NCI-H2196 treated with DMSO at 0.1 percent for 48 hours (cell line): ENCODE measurements around the gene ZMPSTE24.

Source experiments
- DNase-seq: peaks from one replicate; lab custom pipeline; 2025; ENCODE audit not compliant: unreplicated experiment; lab: John Stamatoyannopoulos, UW

Gene ZMPSTE24

GRCh38 chr1:40303051-40303771 lies 45.2 kb downstream of the ZMPSTE24 start:
- DNase-seq: no peak

DNA sequence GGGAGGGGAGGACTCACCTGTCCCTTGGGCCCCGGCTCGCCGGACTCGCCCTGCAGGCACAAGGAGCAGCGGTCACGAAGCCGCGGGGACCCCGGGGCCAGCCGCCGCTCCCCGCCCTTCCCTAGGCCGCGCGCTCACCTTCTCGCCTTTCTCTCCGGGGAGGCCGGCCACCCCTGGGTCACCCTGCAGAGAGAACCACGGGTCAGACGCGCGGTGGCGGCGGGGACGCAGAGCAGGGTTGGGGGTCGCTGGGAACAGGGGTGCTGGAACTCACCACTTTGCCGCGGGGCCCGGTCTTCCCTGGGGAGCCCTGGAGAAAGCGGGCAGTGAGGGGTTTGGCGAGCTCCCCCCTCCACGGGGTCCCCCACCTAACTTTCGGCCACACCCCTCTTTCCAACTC lies 45.8 kb downstream of the ZMPSTE24 start:
- no peak for DNase-seq

GRCh38 chr1:40305451-40305850 lies 47.4 kb downstream of the ZMPSTE24 start:
- no peak for DNase-seq

DNA sequence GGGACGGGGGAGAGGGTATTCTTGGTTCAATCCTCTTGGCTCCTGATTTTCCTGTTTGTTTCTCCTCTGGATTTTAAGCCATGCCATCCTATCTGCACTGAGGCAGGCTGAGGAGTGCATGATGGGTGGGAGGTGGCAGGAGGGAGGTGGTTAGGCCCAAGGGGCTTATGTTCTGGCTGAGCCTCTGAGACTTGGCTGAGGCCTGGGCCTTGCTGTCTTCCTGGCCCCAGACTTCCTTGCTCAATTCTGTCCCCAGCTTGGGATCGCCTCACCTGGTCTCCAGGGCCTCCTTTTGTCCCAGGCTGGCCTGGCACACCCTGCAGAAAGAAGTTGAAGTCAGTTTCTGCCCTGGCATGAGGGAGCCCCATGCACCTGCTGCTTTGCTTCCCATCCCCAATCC lies 47.8 kb downstream of the ZMPSTE24 start:
- no peak for DNase-seq

- DNase-seq: no peak
These were observed 48.3 kb downstream of the ZMPSTE24 start for GRCh38 chr1:40306296-40306695.

- no peak for DNase-seq
These were observed 49.1 kb downstream of the ZMPSTE24 start for GRCh38 chr1:40307186-40307585.

GRCh38 chr1:40308036-40308727 lies 50.1 kb downstream of the ZMPSTE24 start:
- no peak for DNase-seq

DNA sequence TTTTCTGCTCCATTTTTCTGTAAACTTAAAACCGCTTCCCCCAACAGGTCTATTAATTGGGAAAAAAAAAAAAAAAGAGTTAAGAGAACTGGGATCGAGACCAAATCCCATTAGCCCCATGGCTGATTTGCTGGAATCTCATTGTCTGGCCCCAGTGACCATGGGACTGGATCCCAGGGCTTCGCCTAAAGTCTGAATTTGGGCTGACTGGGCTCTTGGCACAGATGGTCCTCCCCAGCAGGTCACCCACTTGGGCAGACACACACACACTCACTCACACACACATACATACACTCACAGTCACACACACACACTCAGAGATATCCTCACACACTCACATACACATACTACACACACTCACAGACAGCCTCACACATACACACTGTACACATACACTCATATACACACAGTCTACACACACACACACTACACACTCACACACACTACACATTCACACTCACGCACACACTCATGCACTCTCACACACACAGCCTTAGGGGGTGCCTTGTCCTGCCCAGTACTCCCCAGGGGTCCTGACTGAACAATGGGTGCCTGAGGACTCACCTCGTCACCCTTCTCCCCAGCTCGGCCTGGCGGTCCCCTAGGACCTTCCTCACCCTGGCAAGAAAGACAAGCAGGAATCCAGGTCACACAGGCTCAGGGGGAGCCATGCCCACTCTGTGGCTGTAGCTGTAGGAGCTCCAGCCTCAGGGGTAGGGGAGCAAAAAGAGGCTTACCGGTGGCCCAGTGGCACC lies 51.5 kb downstream of the ZMPSTE24 start:
- DNase-seq: no peak

DNA sequence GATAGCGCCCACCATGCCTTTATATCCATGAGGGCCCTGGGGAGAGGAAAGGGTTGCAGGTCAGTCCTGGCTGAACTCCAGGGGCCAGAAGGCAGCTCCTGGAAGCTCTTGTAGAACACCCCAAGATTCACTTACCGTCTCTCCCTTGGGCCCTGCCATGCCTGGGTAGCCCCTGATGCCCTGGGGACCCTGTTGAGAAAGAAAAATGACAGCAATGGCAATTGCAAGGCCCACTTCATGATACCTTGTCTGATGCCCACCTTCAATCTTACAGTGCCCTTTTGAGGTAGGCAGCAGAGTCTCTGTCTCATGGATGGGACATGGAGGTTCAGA lies 52.1 kb downstream of the ZMPSTE24 start:
- no peak for DNase-seq

GRCh38 chr1:40310983-40311642 lies 53.1 kb downstream of the ZMPSTE24 start:
- no peak for DNase-seq

DNA sequence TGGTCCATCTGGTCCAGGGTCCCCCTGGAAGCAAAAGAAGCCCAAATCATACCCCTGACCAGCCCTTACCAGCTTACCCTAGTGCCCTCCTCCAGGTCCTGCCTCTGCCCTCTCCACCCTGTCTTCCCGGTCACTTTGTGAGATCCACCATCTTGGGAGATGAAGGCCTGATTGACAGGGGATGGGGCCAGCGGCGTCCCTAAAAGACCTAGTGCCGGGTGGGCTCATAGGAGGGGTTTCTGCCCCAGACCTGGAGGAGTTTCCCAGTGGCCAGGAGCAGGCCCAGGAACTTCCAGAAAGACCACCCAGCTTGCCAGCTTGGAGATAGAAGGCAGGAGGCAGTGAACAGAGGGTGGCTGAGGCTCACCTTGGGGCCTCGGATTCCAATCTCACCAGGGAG lies 53.7 kb downstream of the ZMPSTE24 start:
- no peak for DNase-seq

DNA sequence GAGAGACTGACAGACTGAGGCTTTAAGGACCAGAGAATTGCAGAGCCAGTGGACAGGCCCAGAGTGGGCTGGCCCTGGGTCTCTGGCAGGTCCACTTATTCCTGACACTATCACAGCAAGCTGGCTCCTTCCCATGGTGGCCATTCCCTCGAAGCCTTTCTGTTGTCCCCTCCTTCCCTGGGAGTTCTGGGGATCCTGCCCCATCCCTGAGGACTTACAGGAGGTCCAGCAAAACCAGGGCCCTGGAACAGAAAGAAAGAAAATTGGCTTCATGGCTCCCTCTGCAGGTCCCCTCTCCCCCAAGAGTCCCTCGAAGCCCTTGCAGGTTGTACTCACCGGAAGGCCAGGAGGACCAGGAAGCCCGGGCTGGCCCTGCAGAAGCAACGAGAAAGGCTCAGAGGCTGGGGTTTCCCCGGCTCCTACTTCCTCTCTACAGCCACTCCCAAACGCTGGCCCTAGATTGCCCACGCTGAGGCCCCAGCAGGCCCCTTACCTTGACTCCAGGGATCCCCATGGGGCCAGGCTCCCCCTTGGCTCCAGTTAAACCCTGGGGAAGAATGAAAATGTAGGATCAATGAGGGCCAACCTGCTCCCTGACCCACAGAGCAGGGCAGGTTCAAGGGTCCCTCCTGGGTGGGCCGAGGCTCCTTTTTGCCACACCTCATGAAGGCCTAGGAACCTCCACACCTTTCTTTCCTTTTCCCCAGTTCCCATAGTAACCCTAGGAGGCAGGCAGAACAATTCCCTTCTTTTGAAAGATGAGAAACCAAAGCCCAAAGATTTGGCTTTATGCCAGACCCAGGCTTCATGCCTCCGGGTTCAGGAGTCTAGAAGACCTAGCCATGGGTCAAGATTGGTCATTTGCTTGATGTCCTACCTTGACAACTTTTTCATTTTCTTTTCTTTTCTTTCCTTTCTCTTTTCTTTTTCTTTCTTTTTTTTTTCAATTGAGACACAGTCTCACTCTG lies 54.5 kb downstream of the ZMPSTE24 start:
- DNase-seq: peak; percentile 28

DNA sequence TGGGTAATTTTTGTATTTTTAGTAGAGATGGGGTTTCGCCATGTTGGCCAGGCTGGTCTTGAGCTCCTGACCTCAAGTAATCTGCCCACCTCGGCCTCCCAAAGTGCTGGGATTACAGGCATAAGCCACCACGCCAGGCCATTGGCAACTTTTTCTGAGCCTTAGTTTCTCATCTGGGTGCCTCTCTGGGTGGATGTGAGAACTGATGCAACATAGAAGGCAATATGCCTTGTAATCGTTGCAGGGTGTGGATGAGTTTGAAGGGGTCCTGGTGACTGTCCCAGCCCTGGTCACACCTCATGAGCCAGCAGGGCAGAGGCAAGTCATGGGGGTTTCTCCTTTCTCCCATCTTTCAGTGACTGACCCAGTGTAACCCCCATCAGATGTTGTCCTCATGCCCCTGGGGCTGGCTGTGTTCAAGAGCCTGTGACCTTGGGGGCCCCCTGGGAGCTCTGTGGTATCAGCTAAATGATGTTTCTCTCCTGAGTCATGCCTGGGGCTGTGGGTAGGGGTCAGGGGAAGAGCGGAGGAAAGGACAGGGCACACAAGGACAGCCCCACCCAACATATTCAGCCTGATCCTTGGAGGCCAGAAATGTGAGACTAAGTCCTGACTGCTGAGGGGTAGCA lies 55.4 kb downstream of the ZMPSTE24 start:
- DNase-seq: no peak

- DNase-seq: no peak
These were observed 56.1 kb downstream of the ZMPSTE24 start for GRCh38 chr1:40313958-40314720.

DNA sequence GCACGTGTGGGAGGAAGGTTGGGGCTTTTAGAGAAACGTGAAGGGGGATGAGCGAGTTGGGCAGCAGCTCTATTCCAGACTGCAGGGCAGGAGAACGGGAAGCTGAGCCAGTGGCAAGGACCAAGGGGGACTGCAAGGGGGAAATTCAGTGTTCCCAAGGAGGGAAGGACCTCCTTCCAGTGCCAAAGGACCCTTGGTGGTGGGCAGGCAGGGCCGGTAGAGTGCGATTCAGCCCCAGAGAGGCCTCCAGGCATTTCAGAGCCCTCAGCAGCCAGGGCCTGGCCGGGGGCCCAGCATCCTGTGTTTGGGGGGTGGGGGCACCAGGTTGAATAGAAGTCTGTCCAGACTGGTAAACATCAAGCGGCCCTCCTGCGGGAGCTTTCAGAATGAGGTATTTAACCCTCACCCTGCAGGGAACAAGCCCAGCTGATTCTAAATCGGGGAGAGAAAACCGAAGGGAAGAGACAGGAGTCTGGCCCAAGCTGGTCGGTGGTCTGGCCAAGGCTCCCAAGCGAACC lies 56.7 kb downstream of the ZMPSTE24 start:
- no peak for DNase-seq

DNA sequence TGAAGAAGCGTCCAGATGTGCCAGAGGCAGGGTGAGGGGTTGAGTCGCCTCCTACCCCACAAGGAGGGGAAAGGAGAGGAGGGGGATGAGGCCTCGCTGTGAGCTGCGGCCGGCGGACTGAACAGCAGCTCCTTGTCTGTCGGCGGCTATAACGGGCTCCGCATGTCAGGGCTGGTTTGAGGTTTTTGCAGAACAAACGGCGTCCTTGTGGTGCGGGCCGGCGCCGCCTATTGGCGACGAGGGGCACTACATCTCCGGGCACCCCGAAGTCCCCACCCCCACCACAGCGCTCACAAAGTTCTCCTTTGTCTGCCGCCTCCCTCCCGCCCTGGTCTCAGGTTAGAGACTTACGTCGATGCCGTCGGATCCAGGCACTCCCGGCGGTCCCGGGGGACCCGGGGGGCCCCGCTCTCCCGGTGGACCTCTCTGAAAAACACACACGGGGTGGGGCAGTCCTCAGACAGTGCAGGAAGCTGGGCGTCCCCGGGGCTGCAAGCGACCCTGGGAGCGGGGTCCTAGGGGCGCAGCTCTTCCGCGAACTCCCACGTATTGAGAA lies 57.3 kb downstream of the ZMPSTE24 start:
- peak; percentile 56 for DNase-seq

DNA sequence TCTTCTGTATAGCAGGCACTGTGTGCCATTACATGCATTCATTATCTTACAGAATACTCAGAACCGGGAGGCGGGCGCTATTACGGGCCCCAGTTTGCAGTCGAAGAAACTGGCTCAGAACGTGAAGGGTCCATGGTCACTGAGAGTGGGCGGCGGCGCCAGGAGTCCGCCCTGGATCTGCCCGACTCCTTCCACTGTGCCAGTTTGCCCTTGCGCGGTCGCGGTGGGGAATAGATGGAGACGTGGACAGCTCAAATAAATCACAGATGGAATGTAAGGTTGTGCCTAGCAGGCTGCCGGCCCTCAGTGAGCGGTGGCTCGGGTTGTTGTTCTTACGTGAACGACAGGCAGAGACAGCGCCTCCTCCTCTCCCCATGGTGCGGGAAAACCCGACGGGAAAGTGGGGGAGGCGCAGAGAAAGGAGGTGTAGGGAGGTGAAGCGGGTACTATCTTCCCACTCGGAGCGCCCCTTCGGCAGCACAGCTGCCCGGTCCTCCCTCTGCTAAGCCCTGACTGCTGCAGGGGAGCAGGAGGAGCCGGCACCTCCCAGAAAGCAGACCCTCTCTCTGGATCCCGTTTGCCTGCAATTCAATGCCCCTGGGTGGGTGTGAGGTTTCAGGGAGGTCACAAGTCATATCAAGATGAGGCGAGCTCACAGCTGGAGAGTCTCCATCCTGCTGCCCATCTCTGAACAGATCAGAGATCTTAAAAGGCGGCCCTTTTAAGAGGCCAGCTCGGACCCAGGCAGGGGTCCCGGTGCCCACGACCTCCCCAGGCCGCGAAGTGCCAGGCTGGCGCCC lies 58.0 kb downstream of the ZMPSTE24 start:
- DNase-seq: no peak
